Karpas-422 (cell line): ENCODE data around the gene ZNF549. TPM values are rescaled to one million over a fixed set of nuclear protein-coding genes. Genes with fewer than 3 reads are reported as not detected.
"Not testable (repeated sequence)": the region's sequence is repeated elsewhere in the genome, so short reads cannot be mapped to it uniquely, and the experiment has no call there.

Source experiments
- DNase-seq: peaks from one replicate; pipeline ENCODE4 v3.0.0-alpha.2; 2015
- H2AFZ ChIP-seq: fragments of 200-600 bp; sonication (generic); 2 replicates; pipeline ENCODE4 v1.6.1; 2014; ENCODE audit warnings: antibody characterized with exemption, low read length, mixed read lengths
- H3K27ac ChIP-seq: fragments of 200-600 bp; sonication (generic); 2 replicates; pipeline ENCODE4 v1.5.1; 2014; ENCODE audit warnings: mild to moderate bottlenecking, low read length, moderate library complexity
- H3K27me3 ChIP-seq: fragments of 200-600 bp; sonication (generic); 2 replicates; pipeline ENCODE4 v1.6.1; 2014; ENCODE audit warnings: low read length, mixed read lengths
- H3K36me3 ChIP-seq: fragments of 200-600 bp; sonication (generic); 2 replicates; pipeline ENCODE4 v1.6.1; 2014; ENCODE audit warnings: low read length, mixed read lengths; ENCODE audit not compliant: insufficient read depth
- H3K4me1 ChIP-seq: fragments of 200-600 bp; sonication (generic); 2 replicates; pipeline ENCODE4 v1.6.1; 2014; ENCODE audit warnings: mild to moderate bottlenecking, low read length, mixed read lengths
- H3K4me2 ChIP-seq: fragments of 200-600 bp; sonication (generic); 2 replicates; pipeline ENCODE4 v1.6.1; 2014; ENCODE audit warnings: low read length, low read depth, mild to moderate bottlenecking; ENCODE audit not compliant: poor library complexity, severe bottlenecking
- H3K4me3 ChIP-seq: fragments of 200-600 bp; sonication (generic); 2 replicates; pipeline ENCODE4 v1.5.1; 2014; ENCODE audit warnings: mild to moderate bottlenecking, antibody characterized with exemption, low read length, mixed read lengths
- H3K79me2 ChIP-seq: fragments of 200-600 bp; sonication (generic); 2 replicates; pipeline ENCODE4 v1.6.1; 2014; ENCODE audit warnings: mild to moderate bottlenecking, low read length, mixed read lengths
- H3K9ac ChIP-seq: fragments of 200-600 bp; sonication (generic); 2 replicates; pipeline ENCODE4 v1.6.0; 2014; ENCODE audit warnings: low read length
- H3K9me2 ChIP-seq: fragments of 200-600 bp; sonication (generic), shearing (Covaris generic); replicated peaks from 2 replicates; pipeline ENCODE4 v1.6.0; 2014; ENCODE audit warnings: mild to moderate bottlenecking, low read length, moderate library complexity; ENCODE audit not compliant: insufficient read depth
- H3K9me3 ChIP-seq: fragments of 300-700, 200-600 bp; sonication (generic); 2 replicates; pipeline ENCODE4 v1.6.1; 2014; ENCODE audit warnings: low read length, mixed read lengths
- H4K20me1 ChIP-seq: fragments of 200-600 bp; sonication (generic); 2 replicates; pipeline ENCODE4 v1.6.1; 2014; ENCODE audit warnings: mild to moderate bottlenecking, antibody characterized with exemption, low read length, low read depth; ENCODE audit not compliant: insufficient read depth
- total RNA-seq: library from RNA; depleted of rRNA; stranded (reverse); fragments of >200 nt; shearing (Covaris generic); gene quantifications from 2 replicates; pipeline ENCODE4 v1.2.3, GENCODE V29; 2014; ENCODE audit warnings: low replicate concordance; rRNA removed

ZNF549 gene
- total RNA-seq, result 6.7 and 9.8 TPM in 2 replicates

DNA sequence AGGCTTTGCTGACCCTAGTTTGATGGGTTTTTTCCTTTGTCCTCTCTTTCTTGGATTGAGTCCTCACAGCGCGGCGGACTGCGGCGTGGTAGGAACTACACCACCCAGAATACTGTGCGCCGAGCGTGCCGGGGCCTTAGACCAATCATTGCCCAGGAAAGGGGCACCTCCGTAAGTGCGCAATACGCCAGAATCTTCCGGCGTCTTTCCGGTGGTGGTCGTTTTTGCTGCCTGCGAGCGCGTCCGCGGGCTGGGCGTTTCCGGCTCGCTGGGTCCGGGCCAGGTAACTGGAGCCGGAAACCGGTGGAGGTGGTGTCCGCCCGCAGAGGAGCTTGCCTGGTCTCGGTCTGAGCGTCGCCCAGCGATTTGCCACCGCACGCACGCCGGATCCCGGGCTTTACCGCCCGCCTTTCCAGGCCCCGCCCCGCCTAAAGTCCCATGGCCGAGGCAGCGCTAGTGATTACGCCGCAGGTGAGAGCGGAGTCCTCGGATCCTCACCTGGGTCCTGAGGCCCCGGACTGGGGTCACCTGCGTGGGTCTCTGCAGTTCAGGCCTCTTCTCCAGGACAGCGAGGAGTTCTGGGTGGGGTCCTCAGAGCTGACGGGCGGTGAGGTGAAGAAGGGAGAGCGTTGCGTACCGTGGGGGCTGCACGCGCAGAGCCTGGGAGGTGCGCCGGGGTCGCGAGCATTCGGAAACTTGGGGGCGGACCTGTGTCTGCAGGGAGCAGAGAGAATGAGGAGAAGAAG is at the start of gene ZNF549:
Gene ZNF549 (plus strand): TSS at position 221 of the 746 bp plus-strand sequence. CDS start 218 bp downstream, at position 439.
- Histone ChIP-seq H4K20me1 (no peaks in the 10 kb centered on the region), H2AFZ (peak within 1 kb of the TSS; percentile 87), H3K9me3 (peaks cover 37% of the 10 kb centered on the region), H3K27me3 (no peaks in the 10 kb centered on the region), H3K4me3 (peak within 1 kb of the TSS; percentile 86), H3K4me1 (peaks cover 9% of the 10 kb centered on the region), H3K4me2 (peak within 1 kb of the TSS; percentile 88), H3K27ac (0 out of 2 replicates have a peak within 1 kb of the TSS, but pooled peaks have one; percentile 8), H3K79me2 (peaks cover 44% of the 10 kb centered on the region), H3K9ac (peak within 1 kb of the TSS; percentile 79), H3K9me2 (no peaks in the 10 kb centered on the region), H3K36me3 (peaks cover 26% of the 10 kb centered on the region)
- DNase-seq, result peak; percentile 99

DNA sequence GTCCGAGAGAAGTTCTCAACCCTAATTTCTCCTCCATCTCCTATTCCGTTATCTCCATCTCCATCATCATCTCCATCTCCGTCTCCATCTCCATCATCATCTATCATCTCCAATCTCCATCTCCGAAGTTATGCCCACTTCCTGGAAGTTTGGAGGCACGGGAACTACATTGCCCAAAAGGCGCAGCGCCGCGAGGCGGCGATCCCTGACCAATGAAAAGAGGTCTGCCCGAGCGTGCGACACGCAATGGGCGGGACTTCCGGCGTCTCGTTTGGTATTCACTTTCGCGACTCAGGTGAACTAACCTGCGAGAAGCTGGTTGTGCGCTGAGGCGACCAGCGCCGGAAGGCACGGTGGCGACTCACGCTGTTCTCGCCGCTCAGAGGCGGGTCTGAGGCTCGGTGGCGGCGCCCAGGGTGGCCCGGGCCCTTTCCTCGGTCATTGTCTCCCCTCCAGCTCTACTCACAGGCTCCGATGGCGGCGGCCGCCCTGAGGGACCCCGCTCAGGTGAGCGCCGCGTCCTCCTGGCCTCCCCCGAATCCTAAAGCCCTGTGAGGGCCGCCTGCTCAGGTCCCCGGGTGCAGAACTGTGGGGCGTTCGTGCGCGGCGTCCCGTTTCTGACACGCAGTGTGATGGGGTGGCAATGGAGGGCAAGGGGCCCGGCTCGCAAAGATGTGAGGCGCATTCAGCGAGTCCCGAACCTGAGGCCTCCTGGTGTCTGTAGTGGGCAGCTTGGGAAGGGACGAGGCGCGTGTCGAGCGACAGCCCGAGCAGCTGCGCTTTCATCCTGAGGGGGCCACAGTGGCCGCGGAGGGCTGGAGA is 39.5 kb upstream of the ZNF549 start, which contains the start of gene ZNF419:
Gene ZNF419 (plus strand): TSS at position 274 of the 822 bp plus-strand sequence. CDS start 201 bp downstream, at position 475.
- H2AFZ ChIP-seq, result peak within 1 kb of the TSS; percentile 87; the same call in 1 of the 2 replicates
- H3K27ac ChIP-seq, H4K20me1 ChIP-seq, H3K27me3 ChIP-seq, H3K9me2 ChIP-seq, H3K4me1 ChIP-seq, H3K79me2 ChIP-seq: not testable (repeated sequence)
- peak within 1 kb of the TSS; percentile 66 for H3K4me2 ChIP-seq
- peak within 1 kb of the TSS; percentile 73 for H3K9ac ChIP-seq
- peak; percentile 93 for DNase-seq
- H3K9me3 ChIP-seq, result peaks cover 32% of the 10 kb centered on the region
- H3K4me3 ChIP-seq, result peak within 1 kb of the TSS; percentile 74
- H3K36me3 ChIP-seq, result peaks cover 14% of the 10 kb centered on the region

DNA sequence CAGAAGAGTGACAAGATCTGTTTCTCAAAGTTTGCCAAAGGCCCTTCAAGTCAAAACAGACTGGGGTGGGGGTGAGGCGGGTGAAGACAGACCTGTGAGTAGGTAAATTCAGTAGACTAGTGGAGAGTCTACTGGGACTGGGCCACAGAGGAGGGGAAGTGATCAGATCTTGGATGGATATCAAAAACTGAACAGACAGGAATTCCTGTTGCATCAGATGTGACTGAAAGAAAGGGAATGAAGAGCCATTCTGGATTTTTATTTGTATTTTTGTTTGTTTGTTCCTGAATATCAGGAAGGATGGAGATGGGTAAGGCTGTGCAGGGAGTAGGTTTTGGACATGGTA is 38.9 kb upstream of the ZNF549 start:
- not testable (repeated sequence) for DNase-seq, H4K20me1 ChIP-seq, H3K27me3 ChIP-seq, H3K9me2 ChIP-seq, H3K27ac ChIP-seq, H3K79me2 ChIP-seq, H2AFZ ChIP-seq, H3K4me1 ChIP-seq
- Histone ChIP-seq H3K4me2 (peak overlapping the region; percentile 66), H3K9me3 (peaks cover 34% of the 10 kb centered on the region), H3K36me3 (peaks cover 15% of the 10 kb centered on the region), H3K9ac (peak overlapping the region; percentile 39; the same call in 1 of the 2 replicates), H3K4me3 (peak overlapping the region; percentile 55)

DNA sequence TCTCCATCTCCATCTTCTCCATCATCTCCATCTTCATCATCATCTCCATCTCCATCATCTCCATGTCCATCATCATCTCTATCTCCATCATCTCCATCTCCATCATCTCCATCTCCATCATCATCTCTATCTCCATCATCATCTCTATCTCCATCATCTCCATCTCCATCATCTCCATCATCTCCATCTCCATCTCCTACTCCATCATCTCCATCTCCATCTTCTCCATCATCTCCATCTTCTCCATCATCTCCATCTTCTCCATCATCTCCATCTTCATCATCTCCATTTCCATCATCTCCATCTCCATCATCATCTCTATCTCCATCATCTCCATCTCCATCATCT is 27.9 kb upstream of the ZNF549 start:
- Histone ChIP-seq H3K4me2 (peak overlapping the region; percentile 74), H3K36me3 (peaks cover 34% of the 10 kb centered on the region), H3K4me3 (peak overlapping the region; percentile 83), H2AFZ (0 out of 2 replicates have a peak overlapping the region, but pooled peaks have one; percentile 30), H3K79me2 (peaks cover 36% of the 10 kb centered on the region), H3K9me3 (peaks cover 63% of the 10 kb centered on the region)
- H3K27me3 ChIP-seq, H3K27ac ChIP-seq, H3K9me2 ChIP-seq, H3K4me1 ChIP-seq, H4K20me1 ChIP-seq, H3K9ac ChIP-seq, DNase-seq: not testable (repeated sequence)

DNA sequence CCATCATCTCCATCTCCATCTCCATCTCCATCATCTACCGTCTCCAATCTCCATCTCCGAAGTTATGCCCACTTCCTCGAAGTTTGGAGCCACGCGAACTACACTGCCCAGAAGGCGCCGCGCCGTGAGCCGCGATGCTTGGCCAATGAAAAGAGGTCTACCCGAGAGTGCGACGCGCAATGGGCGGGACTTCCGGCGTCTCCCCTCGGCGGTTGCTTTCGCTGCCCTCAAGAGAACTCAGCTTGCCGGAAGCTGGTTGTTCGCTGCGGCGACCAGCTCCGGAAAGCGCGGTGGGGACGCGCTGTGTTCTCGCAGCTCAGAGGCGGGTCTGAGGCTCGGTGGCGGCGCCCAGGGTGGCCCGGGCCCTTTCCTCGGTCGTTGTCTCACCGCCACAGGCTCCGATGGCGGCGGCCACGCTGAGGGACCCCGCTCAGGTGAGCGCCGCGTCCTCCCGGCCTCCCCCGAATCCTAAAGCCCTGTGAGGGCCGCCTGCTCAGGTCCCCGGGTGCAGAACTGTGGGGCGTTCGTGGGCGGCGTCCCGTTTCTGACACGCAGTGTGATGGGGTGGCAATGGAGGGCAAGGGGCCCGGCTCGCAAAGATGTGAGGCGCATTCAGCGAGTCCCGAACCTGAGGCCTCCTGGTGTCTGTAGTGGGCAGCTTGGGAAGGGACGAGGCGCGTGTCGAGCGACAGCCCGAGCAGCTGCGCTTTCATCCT is 27.3 kb upstream of the ZNF549 start, which contains the start of gene ZNF773:
Gene ZNF773 (plus strand): TSS at position 259 of the 716 bp plus-strand sequence. CDS start 143 bp downstream, at position 402.
- peaks cover 36% of the 10 kb centered on the region for H3K79me2 ChIP-seq
- peak within 1 kb of the TSS; percentile 83 for H3K4me3 ChIP-seq
- H3K27me3 ChIP-seq, H3K9me2 ChIP-seq, H4K20me1 ChIP-seq, H3K4me1 ChIP-seq: not testable (repeated sequence)
- H3K36me3 ChIP-seq, result peaks cover 36% of the 10 kb centered on the region
- peak within 1 kb of the TSS; percentile 63; the same call in 1 of the 2 replicates for H3K27ac ChIP-seq
- peak within 1 kb of the TSS; percentile 30; the same call in 1 of the 2 replicates for H2AFZ ChIP-seq
- peak within 1 kb of the TSS; percentile 86 for H3K9ac ChIP-seq
- DNase-seq, result peak; percentile 100
- peaks cover 58% of the 10 kb centered on the region for H3K9me3 ChIP-seq
- H3K4me2 ChIP-seq, result peak within 1 kb of the TSS; percentile 74

DNA sequence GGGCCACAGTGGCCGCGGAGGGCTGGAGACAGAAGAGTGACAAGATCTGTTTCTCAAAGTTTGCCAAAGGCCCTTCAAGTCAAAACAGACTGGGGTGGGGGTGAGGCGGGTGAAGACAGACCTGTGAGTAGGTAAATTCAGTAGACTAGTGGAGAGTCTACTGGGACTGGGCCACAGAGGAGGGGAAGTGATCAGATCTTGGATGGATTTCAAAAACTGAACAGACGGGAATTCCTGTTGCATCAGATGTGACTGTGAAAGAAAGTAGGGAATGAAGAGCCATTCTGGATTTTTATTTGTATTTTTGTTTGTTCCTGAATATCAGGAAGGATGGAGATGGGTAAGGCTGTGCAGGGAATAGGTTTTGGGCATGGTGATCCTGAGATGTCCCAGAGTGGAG is 26.8 kb upstream of the ZNF549 start:
- Histone ChIP-seq H3K9me3 (peaks cover 53% of the 10 kb centered on the region), H3K36me3 (peaks cover 40% of the 10 kb centered on the region), H3K9ac (peak overlapping the region; percentile 62), H3K79me2 (peaks cover 36% of the 10 kb centered on the region), H3K4me2 (peak overlapping the region; percentile 63), H3K4me3 (peak overlapping the region; percentile 83)
- H3K27me3 ChIP-seq, H2AFZ ChIP-seq, H3K4me1 ChIP-seq, H3K27ac ChIP-seq, H4K20me1 ChIP-seq, DNase-seq, H3K9me2 ChIP-seq: not testable (repeated sequence)

DNA sequence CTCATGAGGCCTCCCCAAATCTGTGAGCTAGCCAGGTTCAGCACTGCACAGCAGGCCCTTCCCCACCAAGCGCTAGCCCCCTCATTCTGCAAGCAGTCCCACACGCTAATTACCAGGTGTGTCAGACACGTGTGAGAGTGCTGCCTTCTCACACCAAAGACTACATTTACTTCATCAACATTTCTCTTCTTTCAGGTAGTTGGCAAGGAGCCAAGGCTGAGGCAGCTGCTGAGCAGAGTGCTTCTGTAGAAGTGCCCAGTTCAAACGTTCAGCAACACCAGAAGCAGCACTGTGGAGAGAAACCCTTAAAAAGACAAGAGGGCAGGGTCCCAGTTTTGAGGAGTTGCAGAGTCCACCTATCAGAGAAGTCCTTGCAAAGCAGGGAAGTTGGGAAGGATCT is 21.0 kb upstream of the ZNF549 start:
- no peak overlapping the region for H3K27ac ChIP-seq
- H3K4me3 ChIP-seq, result no peak overlapping the region
- H3K4me1 ChIP-seq, result no peaks in the 10 kb centered on the region
- no peak overlapping the region for H2AFZ ChIP-seq
- H3K9ac ChIP-seq, result no peak overlapping the region
- H4K20me1 ChIP-seq, result no peaks in the 10 kb centered on the region
- H3K4me2 ChIP-seq, result no peak overlapping the region
- no peak for DNase-seq
- peaks cover 63% of the 10 kb centered on the region for H3K9me3 ChIP-seq
- H3K27me3 ChIP-seq, result no peaks in the 10 kb centered on the region
- H3K9me2 ChIP-seq, result no peaks in the 10 kb centered on the region
- peaks cover 73% of the 10 kb centered on the region for H3K36me3 ChIP-seq
- H3K79me2 ChIP-seq, result peaks cover 27% of the 10 kb centered on the region
